ENCODE data around the gene PAK4. TPM values are rescaled to one million over a fixed set of nuclear protein-coding genes. Genes with fewer than 3 reads are reported as not detected.

The PAK4 gene
- total RNA-seq, 3 donors from 2014 or later (not counting 1 experiment from before 2014, with no cell fraction given), result 6.7 to 13.4 (median 11.8) TPM

GRCh38 chr19:39199025-39199424 lies 73.4 kb downstream of the PAK4 start:
- 60% methylated on average over 11 of the region's 11 CpGs for WGBS (ENCODE audit: insufficient coverage)
- DNase-seq, result no peak
- Histone ChIP-seq H3K4me3 (ENCODE audit: low read length) (no peak overlapping the region), H3K36me3 (ENCODE audit: control insufficient read depth, insufficient read depth, low read length) (no peaks in the 10 kb centered on the region), H3K27me3 (ENCODE audit: control insufficient read depth, insufficient read depth, low read length) (peaks cover 45% of the 10 kb centered on the region), H3K27ac (ENCODE audit: low read length) (no peak overlapping the region), H3K4me1 (ENCODE audit: control insufficient read depth, insufficient read depth, low read length) (peaks cover 20% of the 10 kb centered on the region), H3K9me3 (ENCODE audit: control insufficient read depth, insufficient read depth, low read length) (no peaks in the 10 kb centered on the region)
- Mint-ChIP-seq H3K4me3 (no peak overlapping the region), H3K27me3 (ENCODE audit: low read depth in 2 of 2) (peaks cover 46 to 48% of the 10 kb centered on the region in 2 donors), H3K9me3 (no peaks in the 10 kb centered on the region), H3K27ac (no peak overlapping the region), H3K36me3 (no peaks in the 10 kb centered on the region), H3K4me1 (peaks cover 6 to 21% of the 10 kb centered on the region in 2 donors)
- intact Hi-C loops (cut with micrococcal nuclease), result no loop called here
- ATAC-seq, result no peak
- no peak for TF ChIP-seq CTCF (IDR thresholded peaks at IDR 0.05)

- intact Hi-C loops (cut with micrococcal nuclease), result no loop called here
- Mint-ChIP-seq H3K4me1 (peaks cover 6 to 21% of the 10 kb centered on the region in 2 donors), H3K36me3 (no peaks in the 10 kb centered on the region), H3K27ac (no peak overlapping the region), H3K9me3 (no peaks in the 10 kb centered on the region), H3K4me3 (no peak overlapping the region), H3K27me3 (ENCODE audit: low read depth in 2 of 2) (peaks cover 53% of the 10 kb centered on the region in 2 donors)
- no peak overlapping the region for H3K27ac ChIP-seq (ENCODE audit: low read length)
- ATAC-seq (no peak), DNase-seq (no peak)
- no peaks in the 10 kb centered on the region for H3K9me3 ChIP-seq (ENCODE audit: control insufficient read depth, insufficient read depth, low read length)
- no peak overlapping the region for H3K4me3 ChIP-seq (ENCODE audit: low read length)
- peaks cover 20% of the 10 kb centered on the region for H3K4me1 ChIP-seq (ENCODE audit: control insufficient read depth, insufficient read depth, low read length)
- no peaks in the 10 kb centered on the region for H3K36me3 ChIP-seq (ENCODE audit: control insufficient read depth, insufficient read depth, low read length)
- no peak for TF ChIP-seq CTCF (IDR thresholded peaks at IDR 0.05)
- H3K27me3 ChIP-seq (ENCODE audit: control insufficient read depth, insufficient read depth, low read length), result peaks cover 48% of the 10 kb centered on the region
- 85% methylated on average over 32 of the region's 32 CpGs for WGBS (ENCODE audit: insufficient coverage)
Observed at GRCh38 chr19:39200066-39200802, 74.6 kb downstream of the PAK4 start.

GRCh38 chr19:39200803-39201115 lies 75.2 kb downstream of the PAK4 start:
- no peaks in the 10 kb centered on the region for H3K36me3 Mint-ChIP-seq
- peaks cover 53 to 55% of the 10 kb centered on the region in 2 donors for H3K27me3 Mint-ChIP-seq (ENCODE audit: low read depth in 2 of 2)
- Histone ChIP-seq H3K4me3 (ENCODE audit: low read length) (no peak overlapping the region), H3K36me3 (ENCODE audit: control insufficient read depth, insufficient read depth, low read length) (no peaks in the 10 kb centered on the region), H3K27me3 (ENCODE audit: control insufficient read depth, insufficient read depth, low read length) (peaks cover 48% of the 10 kb centered on the region), H3K9me3 (ENCODE audit: control insufficient read depth, insufficient read depth, low read length) (no peaks in the 10 kb centered on the region), H3K27ac (ENCODE audit: low read length) (no peak overlapping the region), H3K4me1 (ENCODE audit: control insufficient read depth, insufficient read depth, low read length) (peaks cover 17% of the 10 kb centered on the region)
- WGBS (ENCODE audit: insufficient coverage), result 87% methylated on average over 3 of the region's 3 CpGs
- intact Hi-C loops (cut with micrococcal nuclease), result no loop called here
- no peak for DNase-seq
- H3K9me3 Mint-ChIP-seq, result no peaks in the 10 kb centered on the region
- no peak overlapping the region for H3K27ac Mint-ChIP-seq
- no peak for ATAC-seq
- TF ChIP-seq CTCF (IDR thresholded peaks at IDR 0.05), result no peak
- H3K4me3 Mint-ChIP-seq, result no peak overlapping the region
- peaks cover 6 to 17% of the 10 kb centered on the region in 2 donors for H3K4me1 Mint-ChIP-seq

GRCh38 chr19:39202998-39203355 lies 77.4 kb downstream of the PAK4 start:
- Histone ChIP-seq H3K4me3 (ENCODE audit: low read length) (no peak overlapping the region), H3K27me3 (ENCODE audit: control insufficient read depth, insufficient read depth, low read length) (peaks cover 32% of the 10 kb centered on the region), H3K36me3 (ENCODE audit: control insufficient read depth, insufficient read depth, low read length) (no peaks in the 10 kb centered on the region), H3K9me3 (ENCODE audit: control insufficient read depth, insufficient read depth, low read length) (no peaks in the 10 kb centered on the region), H3K27ac (ENCODE audit: low read length) (no peak overlapping the region), H3K4me1 (ENCODE audit: control insufficient read depth, insufficient read depth, low read length) (no peaks in the 10 kb centered on the region)
- Mint-ChIP-seq H3K27ac (no peak overlapping the region), H3K4me1 (no peaks in the 10 kb centered on the region), H3K4me3 (no peak overlapping the region), H3K27me3 (ENCODE audit: low read depth in 2 of 2) (peaks cover 42 to 48% of the 10 kb centered on the region in 2 donors), H3K9me3 (no peaks in the 10 kb centered on the region), H3K36me3 (no peaks in the 10 kb centered on the region)
- TF ChIP-seq CTCF (IDR thresholded peaks at IDR 0.05), result no peak
- ATAC-seq, result no peak
- no peak for DNase-seq
- WGBS (ENCODE audit: insufficient coverage), result 95% methylated on average over 1 of the region's 1 CpG
- intact Hi-C loops (cut with micrococcal nuclease), result no loop called here
